GM15510 (cell line): Measurements from ENCODE around the gene LACC1.

Source experiments
- POLR2A ChIP-seq: IDR thresholded peaks from 3 replicates; pipeline ENCODE4 v1.6.1; 2011; ENCODE audit warnings: borderline replicate concordance; ENCODE audit not compliant: insufficient read length; ENCODE audit errors: extremely low read depth

LACC1 gene

DNA sequence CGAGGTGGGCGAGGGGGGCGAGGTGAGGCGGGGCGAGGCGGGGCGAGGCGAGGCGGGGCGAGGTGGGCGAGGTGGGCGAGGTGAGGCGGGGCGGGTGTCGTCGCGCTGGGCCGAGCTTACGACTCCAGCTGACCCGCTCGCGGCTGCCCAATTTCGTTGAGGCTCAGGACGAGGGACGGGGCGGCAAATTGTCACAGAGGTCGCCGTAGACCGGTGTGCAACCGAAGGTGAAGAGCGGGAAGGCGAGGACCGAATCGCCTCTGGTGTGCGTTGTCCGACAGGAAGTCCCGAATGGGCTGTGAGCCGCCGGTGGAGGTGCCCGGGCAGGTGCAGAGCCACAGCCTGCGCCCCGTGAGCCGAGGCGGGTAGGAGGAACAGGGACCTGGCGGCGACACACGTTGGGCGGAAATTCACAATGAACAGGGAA lies at the start of gene LACC1:
Gene LACC1, plus strand, starts transcription at position 150 of the 427 bp plus-strand sequence. CDS start 1,082 bp downstream, outside the sequence.
- TF ChIP-seq POLR2A, result no peak

DNA sequence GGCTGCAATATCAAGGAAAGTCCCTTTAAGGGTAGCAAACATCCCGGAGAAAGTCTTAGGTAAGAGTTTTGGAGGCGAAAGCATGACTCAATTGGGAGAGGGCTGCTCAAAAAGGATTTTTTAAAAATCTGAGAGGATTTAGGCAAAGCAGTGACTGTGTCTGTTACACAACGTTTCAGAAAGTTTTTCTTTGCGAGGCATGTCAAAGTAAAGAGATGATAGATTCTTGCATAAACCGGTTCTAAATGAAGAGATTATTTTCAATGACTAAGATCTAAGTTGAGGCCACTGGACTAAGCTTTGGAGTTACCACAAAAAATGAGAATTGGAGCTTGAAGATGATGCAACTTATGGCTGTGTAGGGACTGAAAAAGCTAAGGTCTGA lies 49.2 kb upstream of the LACC1 start:
- TF ChIP-seq POLR2A, result no peak

DNA sequence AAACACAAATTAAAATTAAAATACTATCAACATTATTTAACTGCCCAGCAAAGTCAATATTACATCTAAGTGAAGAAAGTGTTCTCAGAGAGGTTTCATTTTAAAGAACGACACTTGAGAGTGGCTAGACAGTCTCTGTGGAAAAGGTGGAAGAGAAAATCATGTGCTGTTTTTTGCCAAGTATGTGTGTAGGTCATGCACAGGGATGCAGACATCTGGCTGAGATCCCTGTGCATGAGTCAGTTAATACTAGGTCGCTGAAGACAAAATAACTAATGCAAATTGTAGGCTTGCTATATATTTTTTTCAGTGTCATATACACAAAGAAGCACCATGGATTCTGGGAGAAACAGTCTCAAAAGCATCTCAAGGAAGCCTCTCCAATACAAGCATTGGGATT lies 48.6 kb upstream of the LACC1 start:
- no peak for TF ChIP-seq POLR2A

GRCh38 chr13:43835701-43836100 lies 44.0 kb upstream of the LACC1 start:
- TF ChIP-seq POLR2A, result no peak

DNA sequence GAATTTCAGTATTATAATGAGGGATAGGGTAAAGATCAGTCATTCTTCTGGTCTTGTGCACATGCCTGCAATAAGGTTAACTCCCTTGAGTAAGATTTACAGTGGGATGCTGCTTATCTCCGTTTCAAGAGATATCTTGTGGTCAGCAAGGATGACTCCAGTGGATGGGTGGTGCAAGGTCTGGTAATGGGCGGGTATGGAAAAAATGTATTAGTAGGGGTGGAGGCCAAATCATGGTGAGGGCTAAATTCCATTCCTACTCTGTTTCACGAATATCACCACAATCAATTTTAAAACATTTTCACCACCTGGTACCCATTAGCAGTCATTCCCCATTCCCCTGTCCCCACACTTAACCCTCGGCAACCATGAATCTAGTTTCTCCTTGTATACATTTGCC lies 40.8 kb upstream of the LACC1 start:
- TF ChIP-seq POLR2A, result no peak

GRCh38 chr13:43846496-43847158 lies 33.1 kb upstream of the LACC1 start:
- TF ChIP-seq POLR2A, result no peak

DNA sequence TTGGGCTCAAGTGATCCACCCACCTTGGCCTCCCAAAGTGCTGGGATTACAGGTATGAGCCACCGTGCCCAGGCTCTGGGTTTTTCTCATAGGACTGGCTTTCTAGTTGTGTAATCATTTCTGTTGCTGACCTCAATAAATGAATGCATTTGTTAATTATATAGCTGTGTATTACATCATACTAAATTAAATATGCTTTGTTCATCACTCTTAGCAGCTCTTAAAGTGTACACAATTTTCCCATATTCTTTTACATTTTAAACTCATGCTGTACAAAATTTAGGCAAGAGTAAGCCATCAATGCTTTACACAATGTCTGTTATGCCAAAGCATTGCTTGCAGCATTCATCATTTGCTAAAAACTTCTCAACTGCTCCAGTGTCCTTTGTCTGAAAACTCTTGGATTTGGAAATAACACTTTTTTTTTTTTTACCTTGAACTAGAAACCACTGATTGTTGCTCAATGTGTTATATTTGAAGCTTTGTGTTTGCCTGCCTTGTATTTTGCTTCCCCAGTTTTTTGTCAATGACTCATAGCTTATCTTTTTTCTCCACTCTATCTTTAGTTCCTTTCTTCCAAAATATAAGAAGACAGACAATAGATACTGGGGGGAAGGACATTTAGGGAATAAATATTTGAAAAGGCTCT lies 31.6 kb upstream of the LACC1 start:
- no peak for TF ChIP-seq POLR2A

DNA sequence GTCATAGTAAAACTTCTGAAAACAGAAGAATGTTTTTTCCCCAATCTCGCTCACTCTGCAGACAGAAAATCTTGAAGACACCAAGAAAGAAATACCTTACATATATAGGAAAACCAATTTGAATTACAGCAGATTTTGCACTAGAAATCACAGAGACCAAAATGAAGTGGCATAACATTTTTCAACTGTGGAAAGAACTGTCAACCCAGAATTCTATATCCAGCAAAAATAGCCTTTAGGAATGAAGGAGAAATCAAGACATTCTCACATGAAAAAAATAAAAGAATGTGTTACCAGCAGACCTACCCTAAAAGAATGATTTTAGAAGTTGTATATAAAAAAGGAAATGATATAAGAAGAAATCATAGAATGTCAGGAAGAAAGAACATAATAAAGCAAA lies 28.8 kb upstream of the LACC1 start:
- no peak for TF ChIP-seq POLR2A

- TF ChIP-seq POLR2A, result no peak
Measured at GRCh38 chr13:43852923-43853404, 26.7 kb upstream of the LACC1 start.

GRCh38 chr13:43861863-43862262 lies 17.8 kb upstream of the LACC1 start:
- no peak for TF ChIP-seq POLR2A

DNA sequence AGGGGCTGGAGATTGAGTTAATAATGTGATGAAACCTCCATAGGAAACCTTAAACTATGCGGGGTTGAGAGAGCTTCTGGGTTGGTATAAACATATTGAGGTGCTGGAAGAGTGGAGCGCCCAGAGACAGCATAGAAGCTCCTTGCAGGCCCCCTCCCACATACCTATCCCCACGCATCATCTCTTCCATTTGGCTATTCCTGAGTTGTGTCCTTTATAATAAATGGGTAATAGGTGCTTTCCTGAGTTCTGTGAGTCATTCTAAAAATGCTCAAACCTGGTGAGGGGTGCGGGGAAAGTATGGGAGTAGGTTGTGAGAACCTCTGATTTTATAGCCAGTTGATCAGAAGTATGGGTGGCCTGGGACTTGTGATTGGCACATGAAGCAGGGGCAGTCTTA lies 14.8 kb upstream of the LACC1 start:
- no peak for TF ChIP-seq POLR2A

GRCh38 chr13:43865892-43866291 lies 13.8 kb upstream of the LACC1 start:
- TF ChIP-seq POLR2A, result no peak

GRCh38 chr13:43872181-43872580 lies 7.5 kb upstream of the LACC1 start:
- TF ChIP-seq POLR2A, result no peak

DNA sequence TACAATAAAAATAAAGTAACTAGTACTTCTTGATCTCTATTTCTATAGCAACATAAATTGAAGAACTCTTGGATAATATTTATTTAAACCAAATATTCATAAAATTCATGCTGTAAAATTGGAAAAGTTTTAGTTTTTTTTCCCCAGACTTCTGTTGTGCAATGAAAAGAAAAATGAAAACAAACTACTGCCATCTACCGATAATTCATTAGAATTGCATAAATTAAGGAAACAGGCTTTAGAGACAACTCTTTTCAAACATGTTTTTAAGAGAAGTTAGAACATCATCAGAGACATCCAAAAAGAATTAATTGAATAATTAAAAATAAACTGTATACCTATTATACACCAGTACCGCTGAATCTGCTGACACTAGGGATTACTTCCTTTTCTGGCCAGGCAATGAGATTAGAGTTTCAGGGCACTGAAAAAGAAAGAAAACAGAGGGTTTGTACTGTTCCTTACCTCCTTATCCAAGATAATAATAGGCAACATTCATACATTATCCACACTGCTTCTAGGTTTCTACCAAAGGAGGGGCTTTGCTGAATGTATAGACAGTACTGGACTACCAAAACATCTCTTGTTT lies 5.1 kb upstream of the LACC1 start:
- TF ChIP-seq POLR2A, result no peak

GRCh38 chr13:43876366-43876765 lies 3.3 kb upstream of the LACC1 start:
- TF ChIP-seq POLR2A, result no peak

- TF ChIP-seq POLR2A, result no peak
Measured at GRCh38 chr13:43877326-43877725, 2.4 kb upstream of the LACC1 start.
